Neural progenitor cell (in vitro differentiated cells): ENCODE results near the gene GALNT13. TPM values are rescaled to one million over a fixed set of nuclear protein-coding genes. Genes with fewer than 3 reads are reported as not detected.

Source experiments
- DNase-seq: peaks from one replicate; pipeline ENCODE4 v3.0.0-alpha.2; 2016; ENCODE audit warnings: low spot score
- H2AFZ ChIP-seq: fragments of 200-600 bp; sonication (generic); replicated peaks from 2 replicates; pipeline ENCODE4 v1.6.1; 2016; ENCODE audit warnings: antibody characterized with exemption
- H3F3A ChIP-seq: fragments of 200-600 bp; sonication (generic); 2 replicates; pipeline ENCODE4 v1.6.1; 2016; ENCODE audit warnings: antibody characterized with exemption, low read depth
- H3K27ac ChIP-seq: fragments of 200-600 bp; sonication (generic); 2 replicates; pipeline ENCODE4 v1.5.1; 2016; ENCODE audit warnings: mild to moderate bottlenecking
- H3K27me3 ChIP-seq: fragments of 200-600 bp; sonication (generic); 2 replicates; pipeline ENCODE4 v1.6.1; 2016; ENCODE audit warnings: mild to moderate bottlenecking, moderate library complexity
- H3K36me3 ChIP-seq: fragments of 200-600 bp; sonication (generic); 2 replicates; pipeline ENCODE4 v1.5.1; 2016
- H3K4me1 ChIP-seq: fragments of 200-600 bp; sonication (generic); 2 replicates; pipeline ENCODE4 v1.6.1; 2016; ENCODE audit warnings: mixed run types
- H3K4me2 ChIP-seq: fragments of 200-600 bp; sonication (generic); 2 replicates; pipeline ENCODE4 v1.6.1; 2016
- H3K4me3 ChIP-seq: fragments of 200-600 bp; sonication (generic); 2 replicates; pipeline ENCODE4 v1.5.1; 2016
- H3K79me2 ChIP-seq: fragments of 200-600 bp; sonication (generic); 2 replicates; pipeline ENCODE4 v1.6.1; 2016; ENCODE audit warnings: low read depth
- H3K9ac ChIP-seq: fragments of 200-600 bp; sonication (generic); 2 replicates; pipeline ENCODE4 v1.6.1; 2016
- H3K9me3 ChIP-seq: fragments of 200-600 bp; sonication (generic); 2 replicates; pipeline ENCODE4 v1.5.1; 2016; ENCODE audit warnings: low read depth
- H4K20me1 ChIP-seq: fragments of 200-600 bp; sonication (generic); 2 replicates; pipeline ENCODE4 v1.6.1; 2016; ENCODE audit warnings: low read depth
- H3K27ac Mint-ChIP-seq: 3 replicates; pipeline ENCODE4 v1.8.0; 2021; ENCODE audit warnings: mixed read lengths
- H3K27me3 Mint-ChIP-seq: 2 replicates; pipeline ENCODE4 v1.8.0; 2022; ENCODE audit warnings: low read depth, mild to moderate bottlenecking, inconsistent platforms, moderate library complexity, mixed read lengths; ENCODE audit not compliant: insufficient read depth
- H3K36me3 Mint-ChIP-seq: 3 replicates; pipeline ENCODE4 v1.8.0; 2021; ENCODE audit warnings: mixed read lengths
- H3K4me1 Mint-ChIP-seq: 3 replicates; pipeline ENCODE4 v1.8.0; 2021; ENCODE audit warnings: mixed read lengths
- H3K4me3 Mint-ChIP-seq: 3 replicates; pipeline ENCODE4 v1.8.0; 2021; ENCODE audit warnings: mild to moderate bottlenecking, moderate library complexity, mixed read lengths
- H3K9me3 Mint-ChIP-seq: 3 replicates; pipeline ENCODE4 v1.8.0; 2020; ENCODE audit warnings: mixed read lengths
- CTCF ChIP-seq: fragments of 200-600 bp; sonication (generic); IDR thresholded peaks from 2 replicates; pipeline ENCODE4 v1.5.1; 2017; ENCODE audit warnings: antibody characterized with exemption, mild to moderate bottlenecking
- EZH2 ChIP-seq: fragments of 200-600 bp; sonication (generic); IDR thresholded peaks from 2 replicates; pipeline ENCODE4 v1.6.1; 2017; ENCODE audit warnings: antibody characterized with exemption, mild to moderate bottlenecking, moderate library complexity
- EZH2phosphoT487 ChIP-seq: fragments of 200-600 bp; sonication (generic); IDR thresholded peaks from 2 replicates; pipeline ENCODE4 v1.6.1; 2017; ENCODE audit warnings: antibody characterized with exemption
- total RNA-seq: library from RNA; depleted of rRNA; stranded (reverse); fragments of >200 nt; gene quantifications from 2 replicates; pipeline ENCODE4 v1.2.3, GENCODE V29; 2015; ENCODE audit warnings: low replicate concordance

GALNT13 gene
- total RNA-seq, 1 donor from 2014 or later: 5.9 TPM

GRCh38 chr2:154338352-154338967 lies 466.7 kb downstream of the GALNT13 start:
- Histone ChIP-seq H3K27me3 (no peaks in the 10 kb centered on the region), H4K20me1 (no peaks in the 10 kb centered on the region), H2AFZ (no peak overlapping the region), H3K4me3 (no peak overlapping the region), H3K79me2 (no peaks in the 10 kb centered on the region), H3K9me3 (no peaks in the 10 kb centered on the region), H3K4me1 (no peaks in the 10 kb centered on the region), H3K9ac (no peak overlapping the region), H3K27ac (no peak overlapping the region), H3K36me3 (no peaks in the 10 kb centered on the region), H3K4me2 (no peak overlapping the region), H3F3A (no peaks in the 10 kb centered on the region)
- peak; percentile 8 for DNase-seq
- Mint-ChIP-seq H3K4me1 (peaks cover 14% of the 10 kb centered on the region), H3K27ac (no peak overlapping the region), H3K36me3 (no peaks in the 10 kb centered on the region), H3K27me3 (no peaks in the 10 kb centered on the region), H3K4me3 (no peak overlapping the region), H3K9me3 (no peaks in the 10 kb centered on the region)
- TF ChIP-seq EZH2 (no peak), CTCF (no peak), EZH2phosphoT487 (no peak)

DNA sequence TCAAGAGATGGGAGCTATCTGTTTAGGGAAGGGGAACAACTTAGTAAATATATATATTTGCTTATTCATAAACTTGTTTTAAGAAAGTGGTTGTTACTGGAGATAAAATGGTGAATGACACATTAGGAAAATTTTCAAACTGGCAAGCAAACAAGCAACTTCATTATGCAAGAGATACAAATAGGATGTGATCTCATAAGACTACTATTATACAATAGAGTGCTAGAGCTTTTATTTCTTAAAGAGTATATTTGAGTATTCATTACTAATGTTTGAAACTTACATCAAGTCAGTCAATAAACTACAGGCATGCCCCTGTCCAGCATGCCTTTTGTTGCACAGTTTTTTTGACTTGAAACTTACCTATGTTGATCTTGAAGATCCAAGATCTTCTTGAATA lies 471.6 kb downstream of the GALNT13 start:
- no peaks in the 10 kb centered on the region for H3K79me2 ChIP-seq
- H3K4me3 ChIP-seq: no peak overlapping the region
- no peak overlapping the region for H3K9ac ChIP-seq
- no peaks in the 10 kb centered on the region for H3K9me3 Mint-ChIP-seq
- H3K4me3 Mint-ChIP-seq: no peak overlapping the region
- H3F3A ChIP-seq: no peaks in the 10 kb centered on the region
- no peaks in the 10 kb centered on the region for H3K36me3 ChIP-seq
- no peak overlapping the region for H3K27ac Mint-ChIP-seq
- no peak for DNase-seq
- H3K4me1 Mint-ChIP-seq: no peaks in the 10 kb centered on the region
- H3K27me3 Mint-ChIP-seq: no peaks in the 10 kb centered on the region
- no peaks in the 10 kb centered on the region for H4K20me1 ChIP-seq
- H3K9me3 ChIP-seq: no peaks in the 10 kb centered on the region
- H3K4me1 ChIP-seq: no peaks in the 10 kb centered on the region
- H2AFZ ChIP-seq: no peak overlapping the region
- no peaks in the 10 kb centered on the region for H3K36me3 Mint-ChIP-seq
- H3K27me3 ChIP-seq: no peaks in the 10 kb centered on the region
- TF ChIP-seq EZH2 (no peak), CTCF (no peak), EZH2phosphoT487 (no peak)
- no peak overlapping the region for H3K4me2 ChIP-seq
- H3K27ac ChIP-seq: no peak overlapping the region

GRCh38 chr2:154350911-154351310 lies 479.2 kb downstream of the GALNT13 start:
- no peak overlapping the region for H3K9ac ChIP-seq
- no peaks in the 10 kb centered on the region for H3K4me1 ChIP-seq
- Mint-ChIP-seq H3K4me3 (no peak overlapping the region), H3K36me3 (no peaks in the 10 kb centered on the region), H3K27me3 (peaks cover 2% of the 10 kb centered on the region), H3K27ac (no peak overlapping the region), H3K4me1 (no peaks in the 10 kb centered on the region), H3K9me3 (no peaks in the 10 kb centered on the region)
- no peak for TF ChIP-seq EZH2
- no peak for TF ChIP-seq EZH2phosphoT487
- TF ChIP-seq CTCF: no peak
- DNase-seq: no peak
- H3K9me3 ChIP-seq: no peaks in the 10 kb centered on the region
- H3K4me3 ChIP-seq: no peak overlapping the region
- H3K4me2 ChIP-seq: no peak overlapping the region
- no peaks in the 10 kb centered on the region for H3K79me2 ChIP-seq
- H4K20me1 ChIP-seq: no peaks in the 10 kb centered on the region
- H3K27me3 ChIP-seq: no peaks in the 10 kb centered on the region
- no peak overlapping the region for H3K27ac ChIP-seq
- no peak overlapping the region for H2AFZ ChIP-seq
- H3F3A ChIP-seq: no peaks in the 10 kb centered on the region
- no peaks in the 10 kb centered on the region for H3K36me3 ChIP-seq
